HCT116 (cell line): ENCODE results near the gene COPS8. TPM values are rescaled to one million over a fixed set of nuclear protein-coding genes. Genes with fewer than 3 reads are reported as not detected.

ENCODE experiments used
- ATAC-seq: fragments of 200-7000 bp; cut with Tn5 transposase; 2 replicates; pipeline ENCODE4 v1.9.1; 2020; ENCODE audit warnings: mild to moderate bottlenecking, moderate library complexity
- BruUV-seq: library from RNA; stranded (reverse); fragments of 400-500 nt; replicated peaks from 2 replicates; lab custom pipeline; 2021; lab: Mats Ljungman, UMichigan
- CTCF ChIA-PET: fragments of 300-600 bp; sonication (Branson Sonifier 250); formaldehyde crosslinking; loops from one replicate; lab custom pipeline; 2021; ENCODE audit warnings: antibody characterized with exemption; lab: Charles Lee
- POLR2A ChIA-PET: fragments of 300-600, 350-600 bp; sonication (Branson Sonifier 250); formaldehyde crosslinking; loops from one replicate; lab custom pipeline; 2021; ENCODE audit warnings: antibody characterized with exemption; lab: Charles Lee
- RAD21 ChIA-PET, 2 experiments: fragments of 300-600 bp; sonication (Branson Sonifier 250); formaldehyde crosslinking; loops; one replicate each; lab custom pipeline; 2023; ENCODE audit warnings: low total read pairs in 2 of 2; ENCODE audit not compliant: uncharacterized antibody in 2 of 2, unreplicated experiment in 2 of 2, low non-redundant PET in 1 of 2; lab: Charles Lee
- DNase-seq: peaks from one replicate; pipeline ENCODE4 v3.0.0-alpha.2; 2010; ENCODE audit warnings: low read depth, low spot score
- H2AFZ ChIP-seq: fragments of 200-600 bp; shearing (Covaris generic), sonication (generic); 2 replicates; pipeline ENCODE4 v1.6.1; 2017; ENCODE audit warnings: low read depth, mixed run types, mixed read lengths, antibody characterized with exemption, low read length; ENCODE audit not compliant: poor library complexity, severe bottlenecking
- H3K27ac ChIP-seq: 2 replicates; pipeline ENCODE4 v1.5.1; 2012; ENCODE audit warnings: low read depth, low read length
- H3K27me3 ChIP-seq: fragments of 200-600 bp; sonication (generic); 2 replicates; pipeline ENCODE4 v1.6.1; 2016; ENCODE audit warnings: mixed run types, low read length, mixed read lengths; ENCODE audit not compliant: insufficient read depth
- H3K36me3 ChIP-seq, 2 experiments: fragments of 200-500 bp in 1 of 2; fragments of 200-600 bp in 1 of 2; sonication (Bioruptor generic) in 1 of 2; sonication (generic) in 1 of 2; 2 replicates each; pipeline versions ENCODE4 v1.5.1 to v1.6.1; 2014 to 2016; ENCODE audit warnings: low read length in 2 of 2, inconsistent platforms in 1 of 2, mixed read lengths in 1 of 2, mixed run types in 1 of 2; ENCODE audit not compliant: insufficient read depth in 2 of 2, control insufficient read depth in 1 of 2
- H3K4me1 ChIP-seq, 2 experiments: fragments of 200-600 bp in 1 of 2; sonication (generic) in 1 of 2; 2 replicates each; pipeline versions ENCODE4 v1.5.1 to v1.6.1; 2012 to 2017; ENCODE audit warnings: low read length in 2 of 2, inconsistent platforms in 1 of 2, mild to moderate bottlenecking in 1 of 2, mixed read lengths in 1 of 2, mixed run types in 1 of 2, moderate library complexity in 1 of 2; ENCODE audit not compliant: insufficient read depth in 2 of 2, control insufficient read depth in 1 of 2
- H3K4me2 ChIP-seq: fragments of 200-600 bp; sonication (generic); 2 replicates; pipeline ENCODE4 v1.6.1; 2017; ENCODE audit warnings: mixed run types, low read length, mixed read lengths
- H3K4me3 ChIP-seq, 2 experiments: fragments of 200-600 bp in 1 of 2; sonication (generic) in 1 of 2; replicated peaks in 1 of 2; 2 replicates each; pipeline ENCODE4 v1.5.1; 2011 to 2016; ENCODE audit warnings: low read length in 2 of 2, control low read depth in 1 of 2, low read depth in 1 of 2, mild to moderate bottlenecking in 1 of 2, mixed read lengths in 1 of 2, mixed run types in 1 of 2
- H3K79me2 ChIP-seq: fragments of 200-600 bp; sonication (generic); 2 replicates; pipeline ENCODE4 v1.6.1; 2017; ENCODE audit warnings: mild to moderate bottlenecking, mixed run types, low read length, moderate library complexity, mixed read lengths; ENCODE audit not compliant: insufficient read depth
- H3K9ac ChIP-seq: fragments of 200-600 bp; sonication (generic); 2 replicates; pipeline ENCODE4 v1.6.1; 2016; ENCODE audit warnings: low read length, mixed read lengths
- H3K9me2 ChIP-seq: fragments of 200-600 bp; sonication (generic), shearing (Covaris generic); 2 replicates; pipeline ENCODE4 v1.6.1; 2017; ENCODE audit warnings: mixed run types, mild to moderate bottlenecking, moderate library complexity; ENCODE audit not compliant: insufficient read depth
- H3K9me3 ChIP-seq, 2 experiments: fragments of 200-500 bp in 1 of 2; fragments of 200-600 bp in 1 of 2; sonication (Bioruptor generic) in 1 of 2; sonication (generic) in 1 of 2; 2 replicates each; pipeline ENCODE4 v1.6.1; 2014 to 2017; ENCODE audit warnings: low read length in 2 of 2, mixed read lengths in 2 of 2, inconsistent platforms in 1 of 2, low read depth in 1 of 2, mild to moderate bottlenecking in 1 of 2, mixed run types in 1 of 2, moderate library complexity in 1 of 2; ENCODE audit not compliant: control insufficient read depth in 1 of 2, insufficient read depth in 1 of 2
- H4K20me1 ChIP-seq: fragments of 200-600 bp; sonication (generic), shearing (Covaris generic); 2 replicates; pipeline ENCODE4 v1.6.1; 2017; ENCODE audit warnings: mixed run types, mild to moderate bottlenecking, moderate library complexity; ENCODE audit not compliant: insufficient read depth
- CBX3 ChIP-seq: IDR thresholded peaks from 2 replicates; pipeline ENCODE4 v1.6.1; 2012; ENCODE audit warnings: low read depth
- CEBPB ChIP-seq: IDR thresholded peaks from 2 replicates; pipeline ENCODE4 v1.6.1; 2012; ENCODE audit warnings: low read depth
- EGR1 ChIP-seq: IDR thresholded peaks from 2 replicates; pipeline ENCODE4 v1.6.1; 2012; ENCODE audit warnings: low read depth
- ELF1 ChIP-seq: IDR thresholded peaks from 2 replicates; pipeline ENCODE4 v1.6.1; 2012; ENCODE audit warnings: low read depth, borderline replicate concordance
- EZH2 ChIP-seq: fragments of 200-600 bp; sonication (generic); IDR thresholded peaks from 2 replicates; pipeline ENCODE4 v1.6.1; 2017; ENCODE audit warnings: antibody characterized with exemption, mixed run types
- EZH2phosphoT487 ChIP-seq: fragments of 200-600 bp; IDR thresholded peaks from 2 replicates; pipeline ENCODE4 v1.6.1; 2018; ENCODE audit warnings: antibody characterized with exemption, borderline replicate concordance
- FOSL1 ChIP-seq: IDR thresholded peaks from 2 replicates; pipeline ENCODE4 v1.6.1; 2012; ENCODE audit warnings: low read depth
- JUND ChIP-seq: IDR thresholded peaks from 2 replicates; pipeline ENCODE4 v1.6.1; 2012
- POLR2A ChIP-seq: IDR thresholded peaks from 2 replicates; pipeline ENCODE4 v1.7.0; 2011; ENCODE audit warnings: borderline replicate concordance; ENCODE audit not compliant: insufficient read depth, insufficient read length; ENCODE audit errors: extremely low read depth
- RAD21 ChIP-seq: IDR thresholded peaks from 2 replicates; pipeline ENCODE4 v1.6.1; 2012; ENCODE audit warnings: low read depth, mild to moderate bottlenecking
- SIN3A ChIP-seq: IDR thresholded peaks from 2 replicates; pipeline ENCODE4 v1.6.1; 2012; ENCODE audit warnings: low read depth
- SRF ChIP-seq: IDR thresholded peaks from 2 replicates; pipeline ENCODE4 v1.6.1; 2012; ENCODE audit warnings: low read depth
- YY1 ChIP-seq: IDR thresholded peaks from 2 replicates; pipeline ENCODE4 v1.6.1; 2011; ENCODE audit warnings: low read length, low read depth, moderate library complexity, mild to moderate bottlenecking; ENCODE audit not compliant: insufficient replicate concordance; ENCODE audit errors: extremely low read depth
- ZFX ChIP-seq: fragments of 450-650 bp; IDR thresholded peaks from 2 replicates; pipeline ENCODE4 v1.6.1; 2017
- ZNF274 ChIP-seq: fragments of 200-500 bp; sonication (Bioruptor generic); IDR thresholded peaks from 2 replicates; pipeline ENCODE4 v1.6.1; 2014; ENCODE audit warnings: mild to moderate bottlenecking, low read depth, low read length, inconsistent platforms
- intact Hi-C: fragments of 100-400 bp; cut with micrococcal nuclease; formaldehyde crosslinking; loops from 2 replicates; pipeline ENCODE4 v1.10.0; 2022
- total RNA-seq: library from RNA; stranded (reverse); gene quantifications from one replicate; pipeline ENCODE4 v1.2.1, GENCODE V29; 2021; ENCODE audit not compliant: unreplicated experiment
- TF ChIP-seq, protein P1 (sequence below): IDR thresholded peaks from 2 replicates; pipeline ENCODE4 v1.6.1; 2012
- TF ChIP-seq, protein P2 (sequence below), 3 experiments: fragments of 200-600 bp in 1 of 3; sonication (generic) in 1 of 3; IDR thresholded peaks in 2 of 3; conservative IDR thresholded peaks in 1 of 3; 2 replicates each; pipeline ENCODE4 v1.5.1; 2012 to 2017; ENCODE audit warnings: low read depth in 2 of 3, low read length in 2 of 3, antibody characterized with exemption in 1 of 3, borderline replicate concordance in 1 of 3, control low read depth in 1 of 3, mild to moderate bottlenecking in 1 of 3, mixed read lengths in 1 of 3, mixed run types in 1 of 3, moderate library complexity in 1 of 3; ENCODE audit not compliant: insufficient read depth in 1 of 3
- TF ChIP-seq, protein P3 (sequence below): IDR thresholded peaks from 2 replicates; pipeline ENCODE4 v1.6.1; 2012; ENCODE audit warnings: low read depth
- TF ChIP-seq, protein P4 (sequence below): IDR thresholded peaks from 2 replicates; pipeline ENCODE4 v1.6.1; 2012

COPS8 gene
- total RNA-seq, 1 experiment from 2014 or later, result 42.2 TPM

DNA sequence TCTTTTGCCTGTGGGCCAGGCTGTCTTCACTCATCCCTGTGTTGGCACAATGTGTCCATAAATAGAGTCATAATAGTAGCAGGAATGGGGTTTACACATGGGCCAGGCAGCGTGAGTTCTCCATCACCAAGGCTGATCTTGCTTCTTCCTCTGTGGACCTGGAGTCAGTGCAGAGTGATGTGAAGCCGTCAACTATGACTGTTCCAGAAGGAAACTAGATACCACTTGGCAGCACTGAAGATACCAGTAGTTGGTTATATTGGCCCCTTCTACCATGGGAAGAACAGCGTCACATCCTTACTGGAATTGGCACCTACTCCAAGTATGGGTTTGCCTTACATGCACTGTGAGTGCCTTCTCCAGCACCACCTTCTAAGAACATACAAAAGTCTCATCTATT is 30.2 kb downstream of the COPS8 start:
- no TSS peak for BruUV-seq
- H2AFZ ChIP-seq, result no peak overlapping the region
- H3K27me3 ChIP-seq, result no peaks in the 10 kb centered on the region
- DNase-seq (no peak), ATAC-seq (no peak)
- no peaks in the 10 kb centered on the region for H3K4me1 ChIP-seq
- H3K9me3 ChIP-seq, result no peaks in the 10 kb centered on the region
- H3K9me2 ChIP-seq, result peaks cover 2% of the 10 kb centered on the region; the same call in 1 of the 2 replicates
- H3K4me3 ChIP-seq, result no peak overlapping the region
- intact Hi-C loops, result no loop called here
- H3K79me2 ChIP-seq, result no peaks in the 10 kb centered on the region
- TF ChIP-seq JUND (no peak), SIN3A (no peak), YY1 (no peak), ZFX (no peak), FOSL1 (no peak), EZH2phosphoT487 (no peak), RAD21 (no peak), CEBPB (no peak), ELF1 (no peak), ZNF274 (no peak), SRF (no peak), CBX3 (no peak), EZH2 (no peak), POLR2A (no peak), EGR1 (no peak)
- TF ChIP-seq, protein P1, sequence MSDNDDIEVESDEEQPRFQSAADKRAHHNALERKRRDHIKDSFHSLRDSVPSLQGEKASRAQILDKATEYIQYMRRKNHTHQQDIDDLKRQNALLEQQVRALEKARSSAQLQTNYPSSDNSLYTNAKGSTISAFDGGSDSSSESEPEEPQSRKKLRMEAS, result no peak
- TF ChIP-seq, protein P2, sequence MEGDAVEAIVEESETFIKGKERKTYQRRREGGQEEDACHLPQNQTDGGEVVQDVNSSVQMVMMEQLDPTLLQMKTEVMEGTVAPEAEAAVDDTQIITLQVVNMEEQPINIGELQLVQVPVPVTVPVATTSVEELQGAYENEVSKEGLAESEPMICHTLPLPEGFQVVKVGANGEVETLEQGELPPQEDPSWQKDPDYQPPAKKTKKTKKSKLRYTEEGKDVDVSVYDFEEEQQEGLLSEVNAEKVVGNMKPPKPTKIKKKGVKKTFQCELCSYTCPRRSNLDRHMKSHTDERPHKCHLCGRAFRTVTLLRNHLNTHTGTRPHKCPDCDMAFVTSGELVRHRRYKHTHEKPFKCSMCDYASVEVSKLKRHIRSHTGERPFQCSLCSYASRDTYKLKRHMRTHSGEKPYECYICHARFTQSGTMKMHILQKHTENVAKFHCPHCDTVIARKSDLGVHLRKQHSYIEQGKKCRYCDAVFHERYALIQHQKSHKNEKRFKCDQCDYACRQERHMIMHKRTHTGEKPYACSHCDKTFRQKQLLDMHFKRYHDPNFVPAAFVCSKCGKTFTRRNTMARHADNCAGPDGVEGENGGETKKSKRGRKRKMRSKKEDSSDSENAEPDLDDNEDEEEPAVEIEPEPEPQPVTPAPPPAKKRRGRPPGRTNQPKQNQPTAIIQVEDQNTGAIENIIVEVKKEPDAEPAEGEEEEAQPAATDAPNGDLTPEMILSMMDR (IDR thresholded peaks at IDR 0.05 in 2 of 3, conservative IDR thresholded peaks at IDR 0.05 in 1 of 3; ENCODE audit: borderline replicate concordance in 1 of 3, insufficient read depth in 1 of 3, low read depth in 2 of 3, low read length in 2 of 3), result no peak
- TF ChIP-seq, protein P3, sequence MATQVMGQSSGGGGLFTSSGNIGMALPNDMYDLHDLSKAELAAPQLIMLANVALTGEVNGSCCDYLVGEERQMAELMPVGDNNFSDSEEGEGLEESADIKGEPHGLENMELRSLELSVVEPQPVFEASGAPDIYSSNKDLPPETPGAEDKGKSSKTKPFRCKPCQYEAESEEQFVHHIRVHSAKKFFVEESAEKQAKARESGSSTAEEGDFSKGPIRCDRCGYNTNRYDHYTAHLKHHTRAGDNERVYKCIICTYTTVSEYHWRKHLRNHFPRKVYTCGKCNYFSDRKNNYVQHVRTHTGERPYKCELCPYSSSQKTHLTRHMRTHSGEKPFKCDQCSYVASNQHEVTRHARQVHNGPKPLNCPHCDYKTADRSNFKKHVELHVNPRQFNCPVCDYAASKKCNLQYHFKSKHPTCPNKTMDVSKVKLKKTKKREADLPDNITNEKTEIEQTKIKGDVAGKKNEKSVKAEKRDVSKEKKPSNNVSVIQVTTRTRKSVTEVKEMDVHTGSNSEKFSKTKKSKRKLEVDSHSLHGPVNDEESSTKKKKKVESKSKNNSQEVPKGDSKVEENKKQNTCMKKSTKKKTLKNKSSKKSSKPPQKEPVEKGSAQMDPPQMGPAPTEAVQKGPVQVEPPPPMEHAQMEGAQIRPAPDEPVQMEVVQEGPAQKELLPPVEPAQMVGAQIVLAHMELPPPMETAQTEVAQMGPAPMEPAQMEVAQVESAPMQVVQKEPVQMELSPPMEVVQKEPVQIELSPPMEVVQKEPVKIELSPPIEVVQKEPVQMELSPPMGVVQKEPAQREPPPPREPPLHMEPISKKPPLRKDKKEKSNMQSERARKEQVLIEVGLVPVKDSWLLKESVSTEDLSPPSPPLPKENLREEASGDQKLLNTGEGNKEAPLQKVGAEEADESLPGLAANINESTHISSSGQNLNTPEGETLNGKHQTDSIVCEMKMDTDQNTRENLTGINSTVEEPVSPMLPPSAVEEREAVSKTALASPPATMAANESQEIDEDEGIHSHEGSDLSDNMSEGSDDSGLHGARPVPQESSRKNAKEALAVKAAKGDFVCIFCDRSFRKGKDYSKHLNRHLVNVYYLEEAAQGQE, result no peak
- TF ChIP-seq, protein P4, sequence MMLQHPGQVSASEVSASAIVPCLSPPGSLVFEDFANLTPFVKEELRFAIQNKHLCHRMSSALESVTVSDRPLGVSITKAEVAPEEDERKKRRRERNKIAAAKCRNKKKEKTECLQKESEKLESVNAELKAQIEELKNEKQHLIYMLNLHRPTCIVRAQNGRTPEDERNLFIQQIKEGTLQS, result no peak
- POLR2A ChIA-PET, result no interaction called here
- CTCF ChIA-PET, result no interaction called here
- H3K36me3 ChIP-seq, result no peaks in the 10 kb centered on the region
- H3K27ac ChIP-seq, result no peak overlapping the region
- H3K9ac ChIP-seq, result no peak overlapping the region
- RAD21 ChIA-PET, result no interaction called here
- H4K20me1 ChIP-seq, result no peaks in the 10 kb centered on the region
- no peak overlapping the region for H3K4me2 ChIP-seq
